HG02623 (cell line): ENCODE results near the gene PALLD.
"Not testable (repeated sequence)": the region's sequence is repeated elsewhere in the genome, so short reads cannot be mapped to it uniquely, and the experiment has no call there.

ENCODE experiments used
- ATAC-seq: cut with Tn5 transposase; IDR thresholded peaks from one replicate; pipeline ENCODE4 v1.9.1; 2021; ENCODE audit warnings: moderate library complexity; ENCODE audit not compliant: unreplicated experiment

PALLD gene

GRCh38 chr4:168776382-168776781 lies 279.5 kb downstream of the PALLD start:
- ATAC-seq, result no peak

GRCh38 chr4:168777277-168777965 lies 280.6 kb downstream of the PALLD start:
- no peak for ATAC-seq

GRCh38 chr4:168781341-168781740 lies 284.5 kb downstream of the PALLD start:
- no peak for ATAC-seq

DNA sequence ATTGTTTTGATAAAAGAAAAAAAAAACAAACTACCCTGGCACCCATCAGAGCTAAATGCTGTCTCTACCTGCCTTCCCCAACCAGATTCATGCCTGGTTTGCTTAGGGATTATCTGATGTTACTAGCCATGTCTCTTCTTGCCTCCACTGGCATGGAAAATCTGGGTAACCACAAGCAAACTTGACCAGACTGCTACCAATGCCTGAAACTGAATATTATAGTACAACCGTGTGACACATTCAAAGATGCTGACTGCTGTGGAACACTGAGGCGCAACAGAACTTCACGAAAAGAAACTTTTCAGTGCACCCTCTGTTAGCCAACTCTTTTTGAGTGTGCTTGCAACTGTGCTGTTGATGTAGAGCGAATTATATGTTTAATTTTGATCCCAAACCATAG lies 285.1 kb downstream of the PALLD start:
- ATAC-seq, result no peak

DNA sequence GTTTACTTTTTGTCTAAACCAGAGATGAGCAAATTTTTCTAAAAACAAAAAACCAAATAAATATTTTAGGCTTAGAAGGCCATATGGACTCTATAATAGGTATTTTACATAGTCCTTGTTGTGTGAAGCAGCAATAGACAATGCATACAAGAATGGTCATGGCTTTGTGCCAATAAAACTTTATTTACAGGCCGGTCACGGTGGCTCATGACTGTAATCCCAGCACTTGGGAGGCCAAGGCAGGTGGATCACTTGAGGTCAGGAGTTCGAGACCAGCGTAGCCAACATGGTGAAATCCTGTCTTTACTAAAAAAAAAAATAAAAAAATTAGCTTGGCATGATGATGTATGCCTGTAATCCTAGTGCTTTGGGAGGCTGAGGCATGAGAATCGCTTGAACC lies 285.6 kb downstream of the PALLD start:
- no peak for ATAC-seq

DNA sequence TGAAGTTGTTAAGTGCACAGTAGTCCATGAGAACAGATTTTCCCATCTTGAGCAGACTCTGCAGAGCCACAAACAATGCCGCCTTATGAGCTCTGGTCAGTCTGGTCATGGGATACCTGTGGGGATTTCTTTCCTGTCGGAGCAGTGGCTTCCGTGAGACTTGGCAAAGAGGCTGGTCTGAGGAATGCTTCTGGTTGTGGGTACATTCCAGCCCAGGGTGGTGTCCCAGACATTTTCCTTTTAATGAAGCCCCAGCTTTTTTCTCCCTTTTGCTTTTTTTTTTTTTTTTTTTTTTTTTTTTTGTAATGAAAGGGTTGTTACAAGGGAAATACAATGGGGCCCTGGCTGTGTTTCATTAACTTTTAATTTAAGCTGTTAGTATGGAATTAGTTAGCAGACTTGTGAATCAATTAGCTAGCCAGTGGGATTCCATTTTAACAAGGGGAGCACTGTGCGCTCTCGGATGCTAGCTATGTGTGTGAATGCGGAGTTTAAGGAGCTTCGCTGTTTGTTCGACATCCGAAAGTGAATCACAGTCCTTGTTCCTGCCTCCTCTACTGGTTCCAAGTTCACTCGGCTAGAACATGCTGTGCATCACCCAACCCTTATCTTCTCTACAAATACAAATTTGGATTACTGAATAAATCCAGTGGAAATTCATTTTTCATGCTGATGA lies 288.1 kb downstream of the PALLD start:
- ATAC-seq, result no peak

DNA sequence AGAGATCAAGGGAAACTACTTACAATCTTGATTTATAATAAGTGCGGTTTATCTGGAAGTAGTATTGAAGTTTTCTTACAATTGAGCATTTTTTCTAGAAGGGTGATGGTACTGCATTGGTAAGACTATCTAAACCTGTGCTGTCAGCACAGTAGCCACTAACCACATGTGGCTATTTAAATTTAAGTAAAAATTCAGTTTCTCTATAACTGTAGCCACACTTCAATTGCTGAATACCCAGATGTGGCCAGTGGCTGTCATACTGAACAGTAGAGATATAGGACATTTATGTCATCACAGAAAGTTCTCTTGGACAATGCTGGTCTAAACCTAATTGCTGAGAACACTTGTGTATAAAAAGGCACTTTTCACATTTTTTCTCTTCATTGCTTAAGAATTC lies 290.5 kb downstream of the PALLD start:
- no peak for ATAC-seq

- no peak for ATAC-seq
Measured at GRCh38 chr4:168787801-168788595, 291.1 kb downstream of the PALLD start.

DNA sequence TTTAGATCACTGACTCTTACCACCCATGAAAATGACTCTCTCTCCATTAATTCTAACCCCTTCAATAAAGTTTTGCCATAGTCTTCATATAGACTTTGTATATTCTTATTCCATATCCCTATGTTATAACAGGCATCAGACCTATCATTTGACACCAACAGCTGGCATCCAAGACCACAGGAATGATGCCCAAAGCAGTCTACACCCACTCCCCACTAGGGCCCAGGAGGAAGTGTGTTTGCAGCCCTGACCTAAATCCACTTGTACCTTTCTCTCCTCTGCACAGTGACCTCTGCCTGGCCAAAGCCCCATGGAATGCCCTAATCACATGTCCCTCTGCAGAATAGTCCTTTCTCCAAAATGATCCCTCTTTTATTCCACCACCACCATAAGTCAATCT lies 294.0 kb downstream of the PALLD start:
- ATAC-seq, result no peak

- no peak for ATAC-seq
Measured at GRCh38 chr4:168791376-168791775, 294.5 kb downstream of the PALLD start.

GRCh38 chr4:168793542-168793941 lies 296.7 kb downstream of the PALLD start:
- no peak for ATAC-seq

- no peak for ATAC-seq
Measured at GRCh38 chr4:168794092-168794707, 297.3 kb downstream of the PALLD start.

- ATAC-seq, result no peak
Measured at GRCh38 chr4:168794881-168795280, 298.0 kb downstream of the PALLD start.

GRCh38 chr4:168795346-168795745 lies 298.5 kb downstream of the PALLD start:
- no peak for ATAC-seq

DNA sequence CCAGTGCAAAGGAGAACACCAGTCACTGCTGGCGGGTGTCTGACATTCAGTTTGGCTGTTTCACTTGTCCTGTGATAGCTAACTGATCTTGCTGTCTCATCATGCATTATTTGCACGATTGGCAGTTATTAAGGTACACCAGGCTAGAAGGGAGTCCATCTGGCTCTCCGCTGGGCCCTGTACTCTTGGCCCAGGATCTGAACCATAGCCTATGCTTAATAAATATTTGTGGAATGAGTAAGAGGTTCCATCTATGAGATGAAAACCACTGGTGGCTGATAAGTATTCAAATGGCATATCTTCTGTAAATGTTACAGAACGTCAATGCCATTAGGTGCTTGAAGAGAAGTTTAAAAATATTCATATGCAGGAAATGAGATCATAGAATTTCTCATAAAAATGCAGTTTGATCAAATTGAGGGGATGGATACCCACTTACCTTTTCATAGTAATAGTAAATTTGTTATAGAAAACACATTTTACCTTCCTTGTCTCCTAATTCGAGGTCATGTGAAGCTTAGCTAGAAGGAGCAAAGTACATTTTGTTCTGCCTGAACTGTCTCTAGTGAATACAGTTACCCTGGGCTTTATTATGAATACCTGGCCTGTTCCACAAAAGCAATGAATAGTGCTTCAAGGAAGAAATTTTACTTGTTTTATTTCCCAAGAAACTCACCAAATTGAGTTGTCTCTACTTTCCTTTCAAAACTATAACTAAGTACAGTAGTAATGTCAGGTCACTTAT lies 299.7 kb downstream of the PALLD start:
- no peak for ATAC-seq

- ATAC-seq, result no peak
Measured at GRCh38 chr4:168797194-168797593, 300.3 kb downstream of the PALLD start.

GRCh38 chr4:168797738-168798375 lies 301.0 kb downstream of the PALLD start:
- no peak for ATAC-seq

DNA sequence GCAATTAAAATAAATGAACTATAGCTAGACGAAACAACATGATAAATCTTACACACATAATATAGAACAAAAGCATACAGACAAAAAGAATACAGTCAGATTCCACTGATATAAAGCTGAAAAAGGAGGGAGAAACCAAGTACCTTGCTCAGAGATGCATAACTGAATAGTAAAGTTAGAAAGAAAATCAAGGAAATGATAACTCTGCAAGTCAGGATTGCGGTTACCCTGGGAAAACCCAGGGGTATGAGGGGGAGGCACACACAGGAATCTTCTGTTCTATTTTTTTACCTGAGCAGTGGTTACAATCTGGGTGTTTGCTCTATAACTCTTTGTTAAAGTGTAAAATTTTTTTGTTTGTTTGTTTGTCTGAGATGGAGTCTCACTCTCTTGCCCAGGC lies 304.1 kb downstream of the PALLD start:
- no peak for ATAC-seq

- no peak for ATAC-seq
Measured at GRCh38 chr4:168802222-168802621, 305.4 kb downstream of the PALLD start.

GRCh38 chr4:168803052-168803451 lies 306.2 kb downstream of the PALLD start:
- not testable (repeated sequence) for ATAC-seq
